Activated T-cell treated with anti-CD3 and anti-CD28 coated beads, Interleukin-2, amount 50 U/mL, for 72 hours (primary cell): ENCODE data around the gene PDK1. TPM values are rescaled to one million over a fixed set of nuclear protein-coding genes. Genes with fewer than 3 reads are reported as not detected.

ENCODE experiments used
- ATAC-seq, 2 donors: fragments of 150-1000 bp; cut with Tn5 transposase; replicated peaks in 1 of 2; 2 replicates each; pipeline ENCODE4 v1.10.0; 2021; ENCODE audit warnings: moderate library complexity in 2 of 2, mild to moderate bottlenecking in 1 of 2
- DNase-seq, 2 donors: peaks; one replicate each; pipeline ENCODE4 v3.0.0; 2021 to 2022; ENCODE audit warnings: mixed read lengths in 1 of 2
- H3K27ac Mint-ChIP-seq: one replicate; pipeline ENCODE4 v1.8.0; 2022; ENCODE audit warnings: mild to moderate bottlenecking, moderate library complexity, mixed read lengths
- H3K27me3 Mint-ChIP-seq: one replicate; pipeline ENCODE4 v1.8.0; 2022; ENCODE audit warnings: low read depth, mixed read lengths
- H3K36me3 Mint-ChIP-seq, 2 donors: one replicate each; pipeline ENCODE4 v1.8.0; 2022; ENCODE audit warnings: mixed read lengths in 2 of 2, mild to moderate bottlenecking in 1 of 2; ENCODE audit not compliant: insufficient read depth in 2 of 2
- H3K4me1 Mint-ChIP-seq: one replicate; pipeline ENCODE4 v1.8.0; 2022; ENCODE audit warnings: low read depth, mixed read lengths
- H3K4me3 Mint-ChIP-seq, 2 donors: one replicate each; pipeline ENCODE4 v1.8.0; 2022; ENCODE audit warnings: mild to moderate bottlenecking in 2 of 2, mixed read lengths in 2 of 2, moderate library complexity in 2 of 2
- H3K9me3 Mint-ChIP-seq, 2 donors: one replicate each; pipeline ENCODE4 v1.8.0; 2022; ENCODE audit warnings: mixed read lengths in 2 of 2
- total RNA-seq, 2 donors: library from RNA; stranded (reverse); gene quantifications; one replicate each; pipeline ENCODE4 v1.2.3, GENCODE V29; 2022

PDK1 gene
- total RNA-seq, 2 donors from 2014 or later, result 22.5 to 33.6 TPM

GRCh38 chr2:172639256-172639655 is 83.4 kb downstream of the PDK1 start:
- DNase-seq (no peak), ATAC-seq (no peak)
- Mint-ChIP-seq H3K4me1 (peaks cover 31% of the 10 kb centered on the region), H3K27me3 (no peaks in the 10 kb centered on the region), H3K27ac (no peak overlapping the region), H3K9me3 (no peaks in the 10 kb centered on the region), H3K4me3 (no peak overlapping the region), H3K36me3 (no peaks in the 10 kb centered on the region)

DNA sequence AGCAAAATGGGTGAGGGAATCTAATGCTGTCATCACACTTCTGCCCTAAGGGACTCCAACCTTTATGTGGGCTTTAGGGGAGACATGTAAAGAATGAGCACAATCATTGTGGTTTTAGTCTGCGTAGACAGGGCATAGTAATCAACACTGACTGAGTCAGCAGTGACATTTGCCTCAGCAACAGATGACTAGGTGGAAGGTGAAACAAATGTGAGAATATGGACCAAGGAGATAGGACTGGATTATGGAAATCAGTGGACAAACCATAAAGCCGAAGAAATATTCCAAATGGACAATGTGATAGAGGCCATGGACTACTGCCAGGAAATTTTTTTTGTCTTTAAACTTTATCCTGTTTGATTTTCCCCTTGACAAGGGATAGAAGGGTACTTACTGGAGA is 83.9 kb downstream of the PDK1 start:
- no peak overlapping the region for H3K4me3 Mint-ChIP-seq
- H3K36me3 Mint-ChIP-seq, result no peaks in the 10 kb centered on the region
- ATAC-seq, result peak; percentile 98 to 99
- H3K27me3 Mint-ChIP-seq, result no peaks in the 10 kb centered on the region
- no peaks in the 10 kb centered on the region for H3K9me3 Mint-ChIP-seq
- DNase-seq, result peak; percentile 38 to 41
- H3K4me1 Mint-ChIP-seq, result peaks cover 31% of the 10 kb centered on the region
- H3K27ac Mint-ChIP-seq, result no peak overlapping the region

DNA sequence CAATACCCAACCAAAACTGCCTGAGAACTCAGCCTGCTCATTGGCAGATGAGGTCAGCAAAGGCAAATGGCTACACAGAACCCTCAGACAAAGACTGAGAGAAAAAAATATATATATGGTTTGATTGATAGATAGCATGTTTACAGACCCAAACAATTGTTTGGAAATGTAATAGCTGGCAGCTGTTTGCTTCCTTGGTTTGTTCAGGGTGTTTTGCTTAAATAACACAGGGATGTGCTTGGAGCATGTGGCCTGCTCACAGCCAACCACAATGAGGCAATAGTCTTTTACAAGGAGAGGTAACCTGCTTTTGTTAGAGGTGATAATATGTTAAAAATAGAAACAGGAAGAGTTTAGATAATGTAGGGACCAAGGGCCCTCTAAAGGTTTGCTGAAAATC is 84.5 kb downstream of the PDK1 start:
- DNase-seq (no peak), ATAC-seq (no peak)
- Mint-ChIP-seq H3K9me3 (no peaks in the 10 kb centered on the region), H3K27me3 (no peaks in the 10 kb centered on the region), H3K27ac (peak overlapping the region; percentile 26), H3K4me3 (no peak overlapping the region), H3K36me3 (no peaks in the 10 kb centered on the region), H3K4me1 (peaks cover 31% of the 10 kb centered on the region)

GRCh38 chr2:172642301-172643020 is 86.6 kb downstream of the PDK1 start:
- H3K27me3 Mint-ChIP-seq, result no peaks in the 10 kb centered on the region
- peaks cover 31% of the 10 kb centered on the region for H3K4me1 Mint-ChIP-seq
- H3K9me3 Mint-ChIP-seq, result no peaks in the 10 kb centered on the region
- no peak overlapping the region for H3K27ac Mint-ChIP-seq
- H3K4me3 Mint-ChIP-seq, result no peak overlapping the region
- ATAC-seq (no peak), DNase-seq (no peak)
- H3K36me3 Mint-ChIP-seq, result no peaks in the 10 kb centered on the region

GRCh38 chr2:172643142-172643541 is 87.3 kb downstream of the PDK1 start:
- H3K4me1 Mint-ChIP-seq, result peaks cover 31% of the 10 kb centered on the region
- peak; percentile 54 to 71 for ATAC-seq
- H3K36me3 Mint-ChIP-seq, result peaks cover 0 to 1% of the 10 kb centered on the region in 2 donors
- no peak overlapping the region for H3K4me3 Mint-ChIP-seq
- no peaks in the 10 kb centered on the region for H3K27me3 Mint-ChIP-seq
- peak overlapping the region; percentile 22 for H3K27ac Mint-ChIP-seq
- DNase-seq, result peak; percentile 28 to 35
- peaks cover 0 to 2% of the 10 kb centered on the region in 2 donors for H3K9me3 Mint-ChIP-seq

DNA sequence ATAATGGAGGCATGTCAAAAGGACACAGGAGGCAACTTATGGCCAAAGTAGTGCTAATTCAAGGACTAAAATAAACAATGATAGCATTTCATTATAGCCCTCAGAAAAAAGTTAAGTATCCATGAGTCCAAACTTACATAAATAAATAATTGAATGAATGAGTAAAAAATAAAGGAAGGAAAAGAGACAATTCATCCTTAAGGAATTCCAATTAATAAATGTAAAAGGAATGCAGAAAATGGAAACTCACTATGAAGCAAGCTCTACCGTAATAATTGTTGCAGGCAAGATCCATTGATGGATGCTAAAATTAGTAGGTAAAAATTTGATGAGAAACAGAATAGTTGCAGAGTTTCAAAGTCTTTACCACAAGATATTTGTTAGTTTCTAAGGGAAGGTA is 91.5 kb downstream of the PDK1 start:
- Mint-ChIP-seq H3K27ac (no peak overlapping the region), H3K27me3 (peaks cover 7% of the 10 kb centered on the region), H3K9me3 (peaks cover 3 to 12% of the 10 kb centered on the region in 2 donors), H3K4me3 (no peak overlapping the region), H3K36me3 (peaks cover 7 to 8% of the 10 kb centered on the region in 2 donors), H3K4me1 (peaks cover 10% of the 10 kb centered on the region)
- ATAC-seq (no peak), DNase-seq (no peak)

GRCh38 chr2:172655091-172655837 is 99.4 kb downstream of the PDK1 start:
- peaks cover 10 to 13% of the 10 kb centered on the region in 2 donors for H3K9me3 Mint-ChIP-seq
- ATAC-seq, result no peak
- H3K27me3 Mint-ChIP-seq, result no peaks in the 10 kb centered on the region
- peaks cover 11 to 15% of the 10 kb centered on the region in 2 donors for H3K36me3 Mint-ChIP-seq
- no peak overlapping the region for H3K4me3 Mint-ChIP-seq
- no peak overlapping the region for H3K27ac Mint-ChIP-seq
- DNase-seq, result no peak
- H3K4me1 Mint-ChIP-seq, result peaks cover 13% of the 10 kb centered on the region

DNA sequence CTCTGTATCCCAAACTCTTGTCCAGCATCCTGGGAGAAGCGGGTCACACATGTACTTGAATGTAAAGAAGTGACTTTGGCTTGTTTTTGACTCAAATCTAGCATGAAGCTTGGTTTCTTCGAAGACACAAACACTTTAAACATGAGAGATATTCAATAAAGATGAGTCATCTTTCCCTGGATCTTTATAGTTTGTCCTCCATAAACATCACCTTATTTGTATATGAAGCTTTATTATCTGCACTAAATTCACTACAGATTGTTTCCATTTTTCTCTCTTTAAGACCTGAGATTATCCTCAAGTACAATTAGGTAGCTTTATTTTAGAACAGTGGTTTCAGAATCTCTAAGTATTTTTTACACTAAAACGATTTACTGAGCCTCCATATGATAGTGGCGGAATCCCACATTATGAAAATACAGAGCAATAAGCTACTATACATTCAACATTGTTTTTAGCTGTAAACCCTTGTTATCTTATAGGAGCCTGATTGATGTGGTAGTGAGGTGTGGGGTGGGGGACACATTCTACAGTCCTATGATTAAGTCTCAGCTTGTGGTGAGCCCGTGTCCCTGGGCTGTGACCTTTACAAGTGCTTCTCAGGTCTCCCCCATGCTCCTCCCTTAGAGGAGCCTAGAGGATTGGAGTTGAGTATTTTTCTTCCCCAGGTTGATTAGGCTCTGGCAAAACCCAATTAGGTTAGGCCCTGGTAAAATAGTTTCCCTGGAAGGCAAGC is 100.1 kb downstream of the PDK1 start:
- H3K9me3 Mint-ChIP-seq, result peaks cover 6 to 13% of the 10 kb centered on the region in 2 donors
- peaks cover 13% of the 10 kb centered on the region for H3K4me1 Mint-ChIP-seq
- no peak overlapping the region for H3K4me3 Mint-ChIP-seq
- peak in 1 of 2 donors; percentile 20 for DNase-seq
- peaks cover 9 to 12% of the 10 kb centered on the region in 2 donors for H3K36me3 Mint-ChIP-seq
- ATAC-seq, result peak; percentile 53 to 81
- peak overlapping the region; percentile 38 for H3K27ac Mint-ChIP-seq
- no peaks in the 10 kb centered on the region for H3K27me3 Mint-ChIP-seq

Other genes starting within 250 kb of the PDK1 start
- gene ITGA6, start 128.5 kb upstream of the PDK1 start, total RNA-seq, result 1 to 10 TPM; 7.0 to 8.6 TPM
- gene RAPGEF4, start 179.8 kb downstream of the PDK1 start, total RNA-seq, result under 1 TPM; 0.19 to 0.65 TPM